NCI-H1105 treated with DMSO at 0.1 percent for 48 hours (cell line): Measurements from ENCODE around the gene B4GALT1.
"Not testable (repeated sequence)": the region's sequence is repeated elsewhere in the genome, so short reads cannot be mapped to it uniquely, and the experiment has no call there.

Experiments
- DNase-seq: peaks from one replicate; lab custom pipeline; 2025; lab: John Stamatoyannopoulos, UW

B4GALT1 gene

GRCh38 chr9:33101104-33101951 lies 65.8 kb downstream of the B4GALT1 start:
- no peak for DNase-seq

GRCh38 chr9:33099754-33100153 lies 67.4 kb downstream of the B4GALT1 start:
- no peak for DNase-seq

- DNase-seq, result no peak
Measured at GRCh38 chr9:33097192-33097591, 69.9 kb downstream of the B4GALT1 start.

- DNase-seq, result no peak
Measured at GRCh38 chr9:33092634-33093033, 74.5 kb downstream of the B4GALT1 start.

- not testable (repeated sequence) for DNase-seq
Measured at GRCh38 chr9:33085672-33086071, 81.5 kb downstream of the B4GALT1 start.

GRCh38 chr9:33082538-33083326 lies 84.4 kb downstream of the B4GALT1 start:
- DNase-seq, result no peak

GRCh38 chr9:33082128-33082527 lies 85.0 kb downstream of the B4GALT1 start:
- no peak for DNase-seq

GRCh38 chr9:33081128-33081851 lies 85.8 kb downstream of the B4GALT1 start:
- DNase-seq, result peak; percentile 89

- DNase-seq, result peak; percentile 2
Measured at GRCh38 chr9:33080534-33080933, 86.6 kb downstream of the B4GALT1 start.

GRCh38 chr9:33076046-33077004 lies 90.8 kb downstream of the B4GALT1 start, which contains the start of gene SMU1:
Gene SMU1, minus strand, starts transcription at chr9:33076674. Its CDS starts 66 bp downstream, at chr9:33076608.
- DNase-seq, result peak; percentile 96

- DNase-seq, result no peak
Measured at GRCh38 chr9:33068991-33069390, 98.1 kb downstream of the B4GALT1 start.

GRCh38 chr9:33065157-33066076 lies 101.7 kb downstream of the B4GALT1 start:
- no peak for DNase-seq
